Stimulated activated CD8-positive, alpha-beta memory T cell treated with anti-CD3 and anti-CD28 coated beads, Interleukin-15, amount 100 ng/mL, for 24 hours (primary cell): ENCODE data around the gene CNTN4.

Experiments used
- DNase-seq: peaks from one replicate; pipeline ENCODE4 v3.0.0-alpha.2; 2020; ENCODE audit warnings: low read depth

Gene CNTN4

DNA sequence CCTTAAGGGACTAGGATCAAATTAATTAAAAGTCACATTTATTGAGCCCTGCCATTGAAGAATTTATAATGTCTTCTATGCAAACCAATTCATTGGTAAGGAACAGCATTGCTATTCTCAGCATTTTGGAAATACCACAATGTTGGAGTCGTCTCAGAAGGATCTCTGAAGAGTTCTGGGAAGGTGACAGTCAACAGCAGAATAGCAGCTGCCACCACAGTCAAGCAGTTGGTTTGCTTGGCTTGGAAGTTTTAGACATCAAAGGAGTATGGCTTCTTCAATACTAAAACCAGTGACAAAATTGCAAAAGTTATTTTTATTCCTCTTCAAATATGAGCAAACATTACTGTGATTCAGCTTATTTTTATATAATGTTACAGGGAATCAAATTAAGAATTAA is 167.9 kb downstream of the CNTN4 start:
- DNase-seq: no peak

DNA sequence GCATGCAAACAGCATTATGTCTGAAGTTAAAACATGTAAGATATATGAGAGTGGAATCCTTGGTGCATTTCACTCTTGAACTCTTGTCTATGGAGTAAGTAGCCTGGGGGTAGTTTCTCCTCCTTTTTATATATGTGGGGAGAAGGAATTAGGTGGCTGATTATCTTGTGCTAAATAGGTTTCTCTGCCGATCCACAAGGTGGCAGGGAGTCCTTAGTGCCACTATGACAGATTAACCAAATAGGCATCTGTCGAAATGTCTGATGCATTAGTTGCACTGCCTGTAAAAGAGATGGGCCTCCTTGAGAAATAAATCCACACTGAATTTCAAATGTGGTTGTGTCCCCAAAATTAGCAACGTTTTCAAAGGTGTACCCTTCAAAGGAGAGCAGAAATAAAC is 170.1 kb downstream of the CNTN4 start:
- no peak for DNase-seq

DNA sequence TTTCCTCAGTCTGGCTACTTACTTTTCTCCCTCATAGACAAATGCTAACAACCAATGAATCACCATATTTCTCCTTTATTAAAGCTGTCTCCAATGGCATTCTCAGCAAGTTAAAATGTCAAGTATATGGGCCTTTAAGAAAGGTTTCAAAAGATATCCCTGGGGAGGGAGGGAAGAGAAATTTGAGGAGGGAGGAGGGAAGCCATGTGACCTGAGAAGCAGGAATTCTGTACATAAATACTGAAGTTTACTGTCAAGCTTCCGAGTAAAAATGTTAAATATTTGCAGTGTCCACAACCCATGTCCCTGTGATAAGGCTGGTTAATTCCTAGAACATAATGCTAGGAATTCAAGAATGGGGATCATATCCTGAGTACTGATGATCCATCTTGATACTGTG is 175.9 kb downstream of the CNTN4 start:
- no peak for DNase-seq

DNA sequence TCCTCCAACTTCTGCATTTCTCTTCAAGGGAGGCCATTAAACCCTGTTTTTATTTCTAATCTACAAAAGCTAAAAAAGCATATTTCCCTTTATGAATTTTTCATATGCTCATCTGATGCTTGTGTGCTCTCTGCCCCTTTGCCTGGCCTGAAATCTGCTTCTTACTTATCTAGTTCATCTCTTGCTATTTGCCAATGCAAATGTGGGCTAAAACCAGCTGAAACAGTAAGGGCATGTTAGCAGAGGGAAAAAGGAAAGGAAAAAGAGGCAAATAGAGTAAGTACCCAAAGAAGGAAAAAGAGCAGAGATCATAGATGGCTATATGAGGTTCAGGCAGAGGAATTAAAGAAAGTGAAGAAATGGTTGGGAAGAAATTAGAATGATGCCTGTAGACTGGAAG is 185.2 kb downstream of the CNTN4 start:
- DNase-seq: no peak

DNA sequence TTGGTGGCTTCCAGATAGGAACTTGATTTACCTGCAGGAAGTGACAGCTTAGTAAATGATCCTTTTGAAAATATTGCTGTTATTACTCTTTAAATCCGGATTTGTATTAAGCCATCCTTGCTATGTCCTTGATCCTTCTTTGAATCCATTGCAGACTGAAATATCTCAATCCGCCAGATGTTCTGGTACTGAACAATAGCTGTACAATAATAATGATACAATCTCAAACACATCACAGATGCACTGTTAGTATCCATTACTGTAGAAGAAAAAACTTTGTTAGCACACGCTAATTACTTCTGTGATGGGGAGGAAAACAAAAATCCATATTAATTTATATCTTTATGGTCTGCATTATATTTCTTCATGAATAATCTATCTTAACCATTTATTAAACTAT is 202.3 kb downstream of the CNTN4 start:
- DNase-seq: no peak

DNA sequence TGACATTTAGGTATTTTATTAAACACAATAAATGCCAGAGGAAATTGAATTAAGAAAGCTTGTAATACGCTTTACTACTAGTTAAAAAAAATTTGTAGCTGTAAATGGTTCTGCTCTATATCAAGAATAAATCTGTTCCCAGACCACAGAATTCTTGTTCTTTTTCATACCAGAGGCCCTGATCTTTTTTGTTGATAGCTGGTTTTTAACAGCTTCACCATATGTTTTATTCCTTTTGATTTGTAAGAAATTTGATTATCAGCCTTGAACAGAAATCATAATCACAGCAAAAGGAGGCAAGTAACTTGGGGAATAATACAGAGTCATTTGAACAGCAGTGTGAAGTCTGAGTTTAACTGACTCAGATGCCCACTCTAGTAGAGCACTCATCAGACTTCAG is 202.7 kb downstream of the CNTN4 start:
- DNase-seq: no peak

DNA sequence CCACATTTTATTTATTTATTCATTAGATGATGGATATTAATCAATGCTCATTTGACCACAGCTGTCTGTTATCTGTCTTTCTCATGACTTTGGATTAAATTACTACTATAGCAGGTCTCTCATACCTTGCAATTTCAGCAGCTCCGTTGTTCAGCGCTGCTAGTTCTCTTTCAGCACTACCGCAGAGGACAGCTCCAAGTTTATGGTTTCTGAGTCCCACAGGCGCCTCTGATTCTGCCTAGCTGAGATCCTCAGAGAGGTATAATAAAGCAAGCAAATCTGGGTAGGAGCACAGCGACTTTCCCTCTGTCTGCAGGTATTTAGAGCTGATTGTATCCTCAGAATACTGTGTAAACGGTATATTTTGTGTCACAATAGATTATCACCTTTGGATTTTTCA is 204.9 kb downstream of the CNTN4 start:
- no peak for DNase-seq

DNA sequence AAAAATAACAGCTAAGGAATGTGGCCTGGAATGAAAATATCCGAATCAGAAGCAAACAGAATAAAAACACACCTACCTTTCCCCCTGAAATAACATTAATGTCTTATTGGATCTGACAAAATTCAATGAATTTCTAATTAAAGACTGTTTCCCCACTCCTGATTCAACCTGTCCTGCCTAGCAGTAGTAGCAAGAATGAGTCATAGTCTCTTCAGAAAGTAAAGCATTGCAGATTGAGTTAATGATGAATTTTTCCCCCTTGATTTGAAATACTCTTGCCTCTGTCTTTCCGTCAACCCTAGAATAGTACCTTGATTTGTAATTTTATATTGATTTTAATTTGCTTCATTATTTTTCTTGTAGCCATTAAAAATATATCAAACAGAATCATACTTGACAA is 212.4 kb downstream of the CNTN4 start:
- no peak for DNase-seq

DNA sequence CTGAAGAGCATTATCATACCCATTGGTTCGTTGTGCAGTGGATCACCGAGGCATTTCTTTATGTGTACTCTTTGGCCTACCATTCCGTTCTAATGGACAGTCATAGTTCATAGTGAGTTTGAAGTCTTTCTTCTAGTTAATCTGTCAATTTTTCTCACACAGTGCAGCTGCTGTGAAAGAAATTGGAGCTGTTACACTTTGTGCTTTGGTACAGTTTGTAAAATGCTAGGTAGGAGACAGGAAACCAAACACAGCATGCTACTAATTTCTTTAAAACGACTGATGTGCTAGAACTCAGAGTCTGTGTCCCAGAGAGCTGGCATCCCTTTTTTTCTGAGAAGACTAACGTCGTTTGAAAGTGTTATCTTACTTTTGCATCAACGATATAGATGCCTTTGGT is 218.9 kb downstream of the CNTN4 start:
- DNase-seq: no peak

DNA sequence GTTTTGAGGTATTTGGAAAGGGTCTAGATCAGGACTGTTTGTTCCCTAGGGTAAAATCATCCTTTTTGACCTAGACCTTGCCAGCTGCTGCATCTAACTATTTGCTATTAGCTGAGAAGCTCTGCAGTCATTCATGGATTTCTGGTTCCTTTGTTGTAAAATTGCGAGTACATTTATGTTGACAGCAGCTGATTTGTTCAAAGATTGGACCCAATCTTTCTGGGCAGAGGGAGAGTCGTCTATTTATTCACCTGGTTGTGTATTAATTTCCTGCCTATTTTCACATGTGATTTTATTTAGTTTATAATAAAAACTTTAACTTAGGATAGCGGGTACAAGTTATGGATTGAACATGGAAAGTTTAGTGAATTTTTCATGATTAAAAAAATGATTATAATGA is 236.3 kb downstream of the CNTN4 start:
- no peak for DNase-seq

DNA sequence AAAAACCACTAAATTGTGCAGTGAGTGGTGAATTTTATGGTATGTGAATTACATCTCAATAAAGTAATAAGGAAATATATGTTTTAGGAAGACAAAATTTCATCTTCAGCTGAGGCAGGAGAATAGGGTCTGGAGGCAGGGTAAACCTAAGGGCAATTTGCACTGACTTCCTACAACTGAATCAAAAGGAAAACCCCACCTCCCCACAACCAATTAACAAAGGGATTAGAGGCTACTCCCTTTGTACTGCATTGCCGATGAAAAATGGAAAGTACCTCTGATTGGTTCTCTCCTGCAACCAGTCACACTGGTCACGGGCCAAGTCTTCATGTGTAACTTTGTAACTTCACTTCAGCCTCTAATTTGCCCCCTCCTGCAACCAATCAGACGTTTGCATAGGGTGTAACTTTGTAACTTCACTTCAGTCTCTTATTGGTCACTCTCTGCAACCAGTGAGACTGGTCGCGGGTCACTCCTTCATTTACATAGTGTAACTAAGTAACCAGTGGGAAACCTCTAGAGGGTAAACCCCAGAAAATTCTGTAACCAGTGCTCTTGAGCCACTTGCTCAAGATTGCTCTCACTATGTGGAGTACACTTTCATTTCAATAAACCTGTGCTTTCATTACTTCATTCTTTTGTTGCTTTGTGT is 244.5 kb downstream of the CNTN4 start:
- DNase-seq: no peak

DNA sequence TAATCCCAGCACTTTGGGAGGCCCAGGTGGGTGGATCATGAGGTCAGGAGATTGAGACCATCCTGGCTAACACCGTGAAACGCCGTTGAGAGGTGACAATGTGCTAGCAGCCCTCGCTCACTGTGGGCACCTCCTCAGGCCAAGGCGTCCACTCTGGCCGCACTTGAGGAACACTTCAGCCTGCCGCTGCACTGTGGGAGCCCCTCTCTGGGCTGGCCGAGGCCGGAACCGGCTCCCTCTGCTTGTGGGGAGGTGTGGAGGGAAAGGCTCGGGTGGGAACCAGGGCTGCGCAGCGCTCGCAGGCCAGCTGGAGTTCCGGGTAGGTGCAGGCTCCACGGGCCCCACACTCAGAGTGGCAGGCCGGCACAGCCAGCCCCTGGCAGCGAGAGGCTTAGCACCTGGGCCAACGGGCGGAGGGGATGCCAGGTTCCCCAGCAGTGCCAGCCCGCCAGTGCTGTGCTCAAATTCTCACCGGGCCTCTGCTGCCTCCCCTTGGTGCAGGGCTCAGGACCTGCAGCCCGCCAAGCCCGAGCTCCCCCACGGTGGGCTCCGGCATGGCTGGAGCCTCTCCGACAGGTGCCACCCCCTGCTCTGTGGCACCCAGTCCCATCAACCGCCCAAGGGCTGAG is 253.6 kb downstream of the CNTN4 start:
- DNase-seq: no peak

DNA sequence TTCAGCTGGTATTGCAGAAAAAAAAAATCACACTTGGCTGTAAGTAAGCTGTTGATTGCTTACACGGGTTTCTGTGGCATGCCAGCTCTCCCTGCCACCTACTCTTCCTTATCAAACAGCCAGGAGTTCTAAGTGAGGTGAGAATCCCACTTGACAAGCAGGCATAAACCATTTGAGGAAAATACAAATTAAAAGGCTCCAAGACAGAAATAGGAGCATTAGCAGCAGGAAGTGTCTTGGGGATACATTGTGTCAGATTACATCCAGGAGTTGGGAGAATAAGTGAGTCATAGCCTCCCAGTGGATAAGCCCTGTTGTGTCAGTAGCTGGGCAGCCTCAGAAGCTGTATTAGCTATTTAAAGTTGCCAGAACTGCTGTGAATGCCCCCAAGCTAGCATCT is 256.0 kb downstream of the CNTN4 start:
- no peak for DNase-seq

DNA sequence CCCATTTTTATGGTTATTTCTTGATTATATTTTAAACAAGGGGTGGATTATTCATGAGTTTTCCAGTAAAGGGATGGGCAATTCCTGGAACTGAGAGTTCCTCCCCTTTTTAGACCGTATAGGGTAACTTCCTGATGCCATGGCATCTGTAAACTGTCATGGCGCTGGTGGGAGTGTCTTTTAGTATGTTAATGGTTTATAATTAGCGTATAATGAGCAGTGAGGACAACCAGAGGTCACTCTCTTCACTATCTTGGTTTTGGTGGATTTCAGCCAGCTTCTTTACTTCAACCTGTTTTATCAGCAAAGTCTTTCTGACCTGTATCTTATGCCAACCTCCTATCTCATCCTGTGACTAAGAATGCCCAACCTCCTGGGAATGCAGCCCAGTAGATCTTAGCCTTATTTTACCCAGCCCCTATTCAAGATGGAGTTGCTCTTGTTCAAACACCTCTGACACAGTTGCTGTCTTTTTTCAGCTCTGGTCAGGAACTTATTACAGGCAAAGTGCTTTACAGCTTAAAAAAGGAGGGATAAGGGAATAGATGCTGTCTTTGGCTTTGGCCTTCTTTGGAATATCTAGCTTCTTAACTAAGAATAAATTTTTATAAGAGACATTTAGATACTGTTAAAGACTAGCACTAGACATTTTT is 257.8 kb downstream of the CNTN4 start:
- DNase-seq: no peak

DNA sequence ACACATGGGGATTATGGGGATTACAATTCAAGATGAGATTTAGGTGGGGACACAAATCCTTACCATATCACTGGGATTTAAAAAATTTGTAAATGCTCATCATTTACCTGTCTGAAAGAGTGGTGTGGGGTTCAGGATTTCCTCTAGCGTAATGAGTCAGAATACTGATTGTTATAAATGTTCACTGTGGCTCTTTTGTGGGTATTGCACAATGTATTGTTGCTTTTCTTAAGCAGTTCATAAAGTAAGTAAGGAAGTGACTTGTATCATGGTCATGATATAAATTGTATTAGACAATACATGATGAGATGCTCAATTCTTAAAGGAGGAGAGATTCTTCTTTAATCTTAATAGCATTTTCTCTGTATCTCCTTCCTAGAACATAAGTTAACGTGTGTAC is 262.1 kb downstream of the CNTN4 start:
- DNase-seq: no peak

DNA sequence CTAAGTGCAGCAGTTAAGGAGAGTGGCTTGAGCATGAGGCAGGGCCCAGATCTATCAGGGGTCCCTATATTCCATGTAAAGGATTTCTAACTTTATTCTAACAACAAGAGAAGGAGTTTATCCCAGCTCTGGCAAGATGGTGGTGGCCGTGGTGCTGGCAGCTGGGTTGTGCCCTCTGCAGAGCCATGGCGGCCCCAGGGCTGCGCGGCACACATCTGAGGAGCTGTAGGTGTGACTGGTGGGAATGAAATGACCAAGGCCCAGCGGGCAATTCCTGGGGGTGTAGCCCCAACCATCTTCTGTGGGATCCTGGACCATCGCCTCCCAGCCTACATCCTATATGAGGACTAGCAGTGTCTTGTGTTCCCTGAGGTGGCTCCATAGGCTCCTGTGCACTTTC is 263.5 kb downstream of the CNTN4 start:
- DNase-seq: no peak

DNA sequence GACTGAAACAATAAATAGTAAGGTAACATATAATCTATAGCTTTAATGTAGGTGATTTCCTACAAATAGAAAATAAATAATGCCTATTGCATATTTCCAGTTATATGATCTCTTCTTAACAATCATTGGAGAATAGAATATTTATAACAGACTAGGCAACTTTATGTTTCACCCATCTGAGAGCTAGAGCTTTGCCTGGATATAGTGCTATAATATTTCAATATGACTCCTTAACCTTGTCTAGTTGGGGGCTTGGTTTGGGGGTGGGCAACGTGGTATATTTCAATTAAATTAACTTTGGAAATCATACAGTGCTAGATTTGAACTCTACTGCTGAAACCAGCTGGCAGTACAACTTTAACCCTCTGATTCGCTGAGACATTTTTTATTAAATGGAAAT is 265.2 kb downstream of the CNTN4 start:
- no peak for DNase-seq

DNA sequence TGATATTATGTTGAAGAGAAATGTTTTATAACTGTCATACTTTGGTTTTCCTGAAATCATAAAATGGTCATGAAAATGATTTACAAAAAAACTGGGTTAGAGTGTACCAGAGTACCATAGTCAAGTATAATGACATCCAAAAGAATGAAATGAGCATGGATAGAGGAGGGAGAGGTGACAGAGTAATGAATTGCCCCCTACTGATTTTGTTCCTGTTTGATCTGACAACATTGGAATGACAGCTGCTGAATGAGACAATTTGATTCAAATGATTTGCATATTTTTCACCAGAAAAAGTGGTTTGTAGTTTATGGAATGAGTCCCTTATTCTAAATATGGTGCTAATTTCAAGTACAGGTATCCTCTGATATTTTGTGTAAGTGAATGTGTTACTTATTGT is 271.7 kb downstream of the CNTN4 start:
- no peak for DNase-seq

DNA sequence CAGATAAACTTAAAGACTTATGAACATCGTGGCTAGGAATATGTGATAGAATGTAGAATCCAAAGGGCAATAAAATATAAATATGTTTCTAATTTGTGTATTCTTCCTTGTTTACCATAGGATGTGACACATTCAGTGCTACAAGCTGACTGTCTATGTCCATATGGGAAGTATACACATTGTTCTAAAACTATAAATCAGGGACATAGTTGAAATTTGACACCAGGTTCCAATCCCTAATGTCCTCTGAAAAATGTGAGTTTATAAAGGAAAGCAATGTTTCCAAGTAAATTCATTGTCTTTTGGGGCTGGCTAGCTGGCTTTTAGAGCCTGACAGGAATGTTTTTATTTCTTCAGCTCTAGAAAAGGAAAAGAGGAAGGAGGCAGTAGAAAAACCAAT is 273.6 kb downstream of the CNTN4 start:
- DNase-seq: no peak

DNA sequence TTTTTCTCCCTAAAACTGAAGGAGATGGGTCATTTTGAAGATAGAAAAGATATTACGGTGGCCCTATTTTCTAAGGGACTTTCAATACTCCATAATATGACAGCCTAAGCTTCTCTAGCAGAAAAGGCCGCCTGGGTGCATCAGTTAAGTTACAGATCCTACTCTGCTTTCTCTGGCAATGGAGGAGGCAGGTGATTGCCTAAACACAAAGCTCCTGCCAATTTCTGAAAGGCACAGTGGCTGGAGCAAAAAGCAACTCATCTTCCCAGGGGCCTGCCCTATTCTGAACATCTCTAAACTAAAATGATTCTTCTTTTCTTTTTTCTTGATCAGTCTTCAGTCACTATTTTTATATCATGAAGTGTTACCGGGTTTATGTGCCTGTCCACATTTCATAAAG is 276.7 kb downstream of the CNTN4 start:
- DNase-seq: no peak

DNA sequence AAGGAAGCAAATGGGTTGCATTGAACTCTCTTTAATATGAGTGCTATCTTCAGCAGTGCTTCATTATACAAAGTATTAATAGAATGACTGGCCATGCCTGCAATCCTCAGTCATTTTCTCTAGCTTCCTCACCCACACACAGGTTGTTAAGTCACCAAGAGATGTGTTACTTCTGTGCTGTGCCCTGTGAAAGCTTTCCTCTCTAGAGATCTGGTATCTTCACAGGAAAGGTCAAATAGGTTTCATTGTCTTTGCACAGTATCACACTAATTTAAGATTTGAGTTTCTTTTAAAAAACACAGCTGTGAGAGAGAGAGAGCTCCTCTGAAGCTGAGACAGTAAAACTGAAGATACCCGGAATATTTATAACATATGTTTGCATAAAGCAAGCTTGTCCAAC is 278.6 kb downstream of the CNTN4 start:
- DNase-seq: no peak

DNA sequence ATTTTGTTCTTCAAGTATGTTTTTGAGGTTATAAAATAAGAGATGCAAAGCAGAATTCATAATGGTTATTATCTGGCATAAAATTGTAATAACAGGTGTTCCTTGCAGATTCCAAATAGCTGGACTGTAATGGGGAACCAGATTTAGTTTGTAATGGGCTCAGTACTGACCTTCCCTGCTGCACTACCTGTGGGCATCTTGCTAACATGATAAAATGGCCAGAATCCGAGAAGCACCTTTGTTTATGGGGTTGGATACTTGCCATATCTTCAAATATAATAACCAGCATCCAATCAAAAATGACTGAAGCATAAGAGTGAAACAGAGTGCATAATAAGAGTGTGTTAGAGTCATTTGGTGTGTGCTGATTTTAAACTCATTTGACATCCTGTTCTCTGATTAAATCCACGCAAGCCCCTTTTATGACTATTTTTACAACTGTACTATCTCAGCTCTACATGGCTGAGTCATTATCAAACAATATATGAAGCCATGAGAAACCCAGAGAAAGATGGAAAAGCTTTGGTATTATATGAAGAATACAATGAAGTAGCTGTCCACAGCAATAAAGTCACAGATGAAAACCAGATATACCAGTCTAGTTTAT is 292.4 kb downstream of the CNTN4 start:
- no peak for DNase-seq

DNA sequence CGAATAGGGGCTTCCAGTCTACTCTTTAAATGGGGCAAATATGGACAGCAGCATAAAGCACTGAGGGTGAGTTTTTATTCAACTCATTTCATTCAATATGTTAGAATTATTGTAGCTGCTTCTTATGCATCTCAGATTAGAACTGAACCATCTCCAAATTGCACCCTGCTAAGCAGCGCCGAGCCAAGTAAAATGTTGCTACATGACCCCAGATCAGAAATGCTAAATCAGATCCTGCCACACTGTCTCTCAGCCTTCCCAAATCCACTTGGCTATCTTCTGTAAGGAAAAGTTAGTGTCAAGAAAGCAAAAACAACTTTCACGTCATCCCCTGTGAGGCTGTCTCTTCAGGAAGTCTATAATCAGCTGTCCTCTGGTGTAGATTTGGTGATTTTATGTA is 293.2 kb downstream of the CNTN4 start:
- DNase-seq: no peak

DNA sequence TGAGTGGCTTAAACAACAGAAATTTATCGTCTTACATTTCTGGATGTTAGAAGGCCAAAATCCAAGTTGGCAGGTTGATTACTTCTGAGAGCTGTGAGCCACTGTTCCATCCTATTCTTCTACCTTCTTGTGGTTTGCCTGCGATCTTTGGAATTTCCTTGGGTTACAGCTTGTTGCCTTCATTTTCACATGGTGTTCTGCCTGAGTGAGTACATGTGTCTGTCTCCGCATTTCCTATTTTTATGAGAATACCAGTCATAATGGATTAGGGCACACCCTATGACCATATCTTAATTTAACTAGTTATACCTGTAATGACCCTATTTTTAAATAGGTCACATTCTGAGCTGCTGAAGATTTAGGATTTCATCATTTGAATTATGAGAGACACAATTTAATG is 294.3 kb downstream of the CNTN4 start:
- DNase-seq: no peak
